HG03064 (cell line): ENCODE data around the gene EFCAB3.
"Not testable (repeated sequence)": the region's sequence is repeated elsewhere in the genome, so short reads cannot be mapped to it uniquely, and the experiment has no call there.

ENCODE experiments used
- ATAC-seq: cut with Tn5 transposase; IDR thresholded peaks from one replicate; pipeline ENCODE4 v1.9.1; 2021; ENCODE audit warnings: low read depth; ENCODE audit not compliant: unreplicated experiment

EFCAB3 gene

GRCh38 chr17:62458483-62458882, 78.1 kb downstream of the EFCAB3 start:
- ATAC-seq, result not testable (repeated sequence)

DNA sequence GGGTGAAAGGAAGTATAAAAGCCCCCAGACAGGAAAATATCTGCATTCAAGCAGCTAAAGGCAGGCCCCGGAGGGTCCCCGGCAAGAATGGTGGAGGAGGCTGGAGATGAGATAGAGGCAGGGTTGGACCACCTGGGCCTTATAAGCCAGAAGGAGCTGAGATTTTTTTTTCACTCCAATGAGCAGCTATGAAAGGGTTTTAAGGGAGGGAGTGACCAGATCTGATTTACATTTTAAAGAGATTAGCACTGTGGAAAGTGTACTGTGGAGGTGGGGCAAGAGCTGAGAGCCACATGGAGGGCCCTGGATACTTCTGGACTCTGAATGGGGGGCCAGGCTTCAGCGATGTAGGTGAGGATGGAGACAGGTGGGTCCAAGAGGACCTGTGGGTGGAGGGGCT, 84.1 kb downstream of the EFCAB3 start:
- ATAC-seq, result not testable (repeated sequence)

- ATAC-seq, result not testable (repeated sequence)
Observed at GRCh38 chr17:62465271-62465670, 84.9 kb downstream of the EFCAB3 start.
